ENCODE measurements around the gene EGLN2. TPM values are rescaled to one million over a fixed set of nuclear protein-coding genes. Genes with fewer than 3 reads are reported as not detected.

The EGLN2 gene
- 100 to 1,000 TPM; 152 to 158 TPM for total RNA-seq

GRCh38 chr19:40798683-40799557 lies at the start of gene EGLN2:
TSS of gene EGLN2 (plus strand) at chr19:40799191. CDS start at chr19:40800573, 1,382 bp downstream.

GRCh38 chr19:40750058-40750873 lies 48.7 kb upstream of the EGLN2 start, which contains the start of gene ACTMAP:
TSS of gene ACTMAP (minus strand) at chr19:40750477. CDS start at chr19:40749803, 674 bp downstream.

GRCh38 chr19:40750874-40751537 lies 48.0 kb upstream of the EGLN2 start, which contains the start of gene SNRPA:
TSS of gene SNRPA (plus strand) at chr19:40751203. CDS start at chr19:40751409, 206 bp downstream.

GRCh38 chr19:40774916-40775631 lies 23.9 kb upstream of the EGLN2 start, which contains the start of gene MIA:
TSS of gene MIA (plus strand) at chr19:40775521. CDS start at chr19:40775543, 22 bp downstream.

GRCh38 chr19:40777937-40778705 lies 20.9 kb upstream of the EGLN2 start, which contains the start of gene RAB4B:
TSS of gene RAB4B (plus strand) at chr19:40778247. CDS start at chr19:40778376, 129 bp downstream.

GRCh38 chr19:40850277-40850676 lies 51.3 kb downstream of the EGLN2 start, which contains the start of gene CYP2A6:
TSS of gene CYP2A6 (minus strand) at chr19:40850447. CDS start at chr19:40850426, 21 bp downstream.

Other genes starting within 250 kb of the EGLN2 start
- gene SHKBP1, start 222.3 kb upstream of the EGLN2 start, total RNA-seq = 100 to 1,000 TPM; 110 to 119 TPM
- gene LTBP4, start 197.8 kb upstream of the EGLN2 start, total RNA-seq = 10 to 100 TPM; 81.3 to 92.4 TPM
- 1 to 10 TPM; 5.3 to 6.7 TPM for gene NUMBL, start 108.5 kb upstream of the EGLN2 start, total RNA-seq
- gene COQ8B, start 82.3 kb upstream of the EGLN2 start, total RNA-seq = 10 to 100 TPM; 28.1 to 30.5 TPM
- 1 to 10 TPM; 5.6 TPM for gene ITPKC, start 82.1 kb upstream of the EGLN2 start, total RNA-seq
- gene ACTMAP, start 48.7 kb upstream of the EGLN2 start, total RNA-seq = 10 to 100 TPM; 15.5 to 18.2 TPM
- 100 to 1,000 TPM; 122 to 141 TPM for gene SNRPA, start 48.0 kb upstream of the EGLN2 start, total RNA-seq
- not detected for gene MIA, start 23.7 kb upstream of the EGLN2 start, total RNA-seq
- gene RAB4B, start 20.9 kb upstream of the EGLN2 start, total RNA-seq = 10 to 100 TPM; 63.0 to 65.0 TPM
- not detected for gene CYP2A6, start 51.3 kb downstream of the EGLN2 start, total RNA-seq
- not detected for gene CYP2A7, start 83.0 kb downstream of the EGLN2 start, total RNA-seq
- gene CYP2B6, start 192.1 kb downstream of the EGLN2 start, total RNA-seq = not detected

All from activated naive CD4-positive, alpha-beta T cell treated with anti-CD3 and anti-CD28 coated beads, Interleukin-2, amount 10 ng/mL, durations not matched to agents 5 hours and 36 hours (primary cell).